Neural progenitor cell (in vitro differentiated cells): ENCODE results near the gene DRAXIN.

ENCODE experiments used
- EZH2 ChIP-seq: fragments of 200-600 bp; sonication (generic); IDR thresholded peaks from 2 replicates; pipeline ENCODE4 v1.6.1; 2017; ENCODE audit warnings: antibody characterized with exemption, mild to moderate bottlenecking, moderate library complexity
- EZH2phosphoT487 ChIP-seq: fragments of 200-600 bp; sonication (generic); IDR thresholded peaks from 2 replicates; pipeline ENCODE4 v1.6.1; 2017; ENCODE audit warnings: antibody characterized with exemption
- TF ChIP-seq, protein P1 (sequence below): fragments of 200-600 bp; sonication (generic); IDR thresholded peaks from 2 replicates; pipeline ENCODE4 v1.5.1; 2017; ENCODE audit warnings: antibody characterized with exemption, mild to moderate bottlenecking

DNA sequence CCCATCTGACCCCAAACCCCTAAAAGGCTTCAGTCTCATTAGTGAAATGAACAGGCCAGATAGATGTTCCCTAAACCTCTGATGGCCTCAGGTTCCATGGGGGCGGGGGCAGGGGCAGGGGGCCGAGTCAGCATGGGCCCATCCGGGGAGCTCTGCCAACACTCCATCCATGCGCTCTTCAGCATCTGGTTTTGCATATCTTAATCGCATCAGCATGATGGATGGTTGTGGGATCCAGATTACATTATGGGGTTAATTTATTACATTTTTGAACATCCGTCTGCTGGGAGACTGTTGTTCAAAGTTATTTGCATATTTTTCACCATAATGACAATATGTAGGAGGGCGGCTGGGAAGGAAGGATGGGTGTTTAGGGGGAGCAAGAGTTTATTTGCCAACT lies 7.4 kb upstream of the DRAXIN start:
- TF ChIP-seq, protein P1, sequence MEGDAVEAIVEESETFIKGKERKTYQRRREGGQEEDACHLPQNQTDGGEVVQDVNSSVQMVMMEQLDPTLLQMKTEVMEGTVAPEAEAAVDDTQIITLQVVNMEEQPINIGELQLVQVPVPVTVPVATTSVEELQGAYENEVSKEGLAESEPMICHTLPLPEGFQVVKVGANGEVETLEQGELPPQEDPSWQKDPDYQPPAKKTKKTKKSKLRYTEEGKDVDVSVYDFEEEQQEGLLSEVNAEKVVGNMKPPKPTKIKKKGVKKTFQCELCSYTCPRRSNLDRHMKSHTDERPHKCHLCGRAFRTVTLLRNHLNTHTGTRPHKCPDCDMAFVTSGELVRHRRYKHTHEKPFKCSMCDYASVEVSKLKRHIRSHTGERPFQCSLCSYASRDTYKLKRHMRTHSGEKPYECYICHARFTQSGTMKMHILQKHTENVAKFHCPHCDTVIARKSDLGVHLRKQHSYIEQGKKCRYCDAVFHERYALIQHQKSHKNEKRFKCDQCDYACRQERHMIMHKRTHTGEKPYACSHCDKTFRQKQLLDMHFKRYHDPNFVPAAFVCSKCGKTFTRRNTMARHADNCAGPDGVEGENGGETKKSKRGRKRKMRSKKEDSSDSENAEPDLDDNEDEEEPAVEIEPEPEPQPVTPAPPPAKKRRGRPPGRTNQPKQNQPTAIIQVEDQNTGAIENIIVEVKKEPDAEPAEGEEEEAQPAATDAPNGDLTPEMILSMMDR = no peak
- TF ChIP-seq EZH2 = no peak
- no peak for TF ChIP-seq EZH2phosphoT487
